OCI-LY3 (cell line): Measurements from ENCODE around the gene GKAP1.
"Not testable (repeated sequence)": the region's sequence is repeated elsewhere in the genome, so short reads cannot be mapped to it uniquely, and the experiment has no call there.

Source experiments
- H2AFZ ChIP-seq: fragments of 200-600, 300-600 bp; shearing (Covaris generic); 2 replicates; pipeline ENCODE4 v1.6.0; 2014; ENCODE audit warnings: antibody characterized with exemption, low read depth, low read length
- H3K27ac ChIP-seq: fragments of 200-600, 300-600 bp; sonication (generic); 2 replicates; pipeline ENCODE4 v1.5.1; 2014; ENCODE audit warnings: mild to moderate bottlenecking, low read length, moderate library complexity, mixed read lengths
- H3K27me3 ChIP-seq: fragments of 200-600, 300-600 bp; sonication (generic); 2 replicates; pipeline ENCODE4 v1.6.1; 2014; ENCODE audit warnings: low read depth, low read length, mixed read lengths
- H3K36me3 ChIP-seq: fragments of 200-600, 300-600 bp; sonication (generic); replicated peaks from 2 replicates; pipeline ENCODE3; 2014; ENCODE audit warnings: low read depth, low read length, mixed read lengths
- H3K4me1 ChIP-seq: fragments of 300-600, 200-600 bp; sonication (generic); 2 replicates; pipeline ENCODE4 v1.6.1; 2014; ENCODE audit warnings: low read length, mixed read lengths
- H3K4me2 ChIP-seq: fragments of 200-600, 300-600 bp; sonication (generic); 2 replicates; pipeline ENCODE4 v1.6.1; 2014; ENCODE audit warnings: low read length, mixed read lengths
- H3K4me3 ChIP-seq: fragments of 300-600, 200-600 bp; sonication (generic); 2 replicates; pipeline ENCODE4 v1.5.1; 2014; ENCODE audit warnings: antibody characterized with exemption, mild to moderate bottlenecking, low read length, moderate library complexity
- H3K79me2 ChIP-seq: fragments of 300-600, 200-600 bp; shearing (Covaris generic); 2 replicates; pipeline ENCODE4 v1.6.1; 2014; ENCODE audit warnings: mild to moderate bottlenecking, low read length, mixed read lengths
- H3K9ac ChIP-seq: fragments of 300-600, 200-600 bp; shearing (Covaris generic); 2 replicates; pipeline ENCODE4 v1.6.0; 2014; ENCODE audit warnings: mild to moderate bottlenecking, low read length, moderate library complexity
- H3K9me3 ChIP-seq: fragments of 200-600, 300-600 bp; shearing (Covaris generic); 2 replicates; pipeline ENCODE4 v1.6.1; 2014; ENCODE audit warnings: low read length, mixed read lengths; ENCODE audit not compliant: insufficient read depth
- H4K20me1 ChIP-seq: fragments of 200-600, 300-600 bp; sonication (generic); 2 replicates; pipeline ENCODE4 v1.6.1; 2016; ENCODE audit warnings: low read length, mixed read lengths; ENCODE audit not compliant: insufficient read depth
- CTCF ChIP-seq: fragments of 200-600, 300-600 bp; sonication (generic); IDR thresholded peaks from 2 replicates; pipeline ENCODE4 v1.5.1; 2014; ENCODE audit warnings: antibody characterized with exemption, low read length, low read depth

The GKAP1 gene

GRCh38 chr9:83817356-83818278 lies at the start of gene GKAP1:
TSS of gene GKAP1 (minus strand) at chr9:83817769. CDS start at chr9:83806517, 11,252 bp downstream.
- H3K27me3 ChIP-seq, result not testable (repeated sequence)

GRCh38 chr9:83849895-83850294 lies 32.3 kb upstream of the GKAP1 start:
- H3K9ac ChIP-seq, H3K4me2 ChIP-seq, H3K79me2 ChIP-seq, H2AFZ ChIP-seq, H3K27ac ChIP-seq, H4K20me1 ChIP-seq, H3K4me1 ChIP-seq, H3K27me3 ChIP-seq, H3K9me3 ChIP-seq, H3K4me3 ChIP-seq, H3K36me3 ChIP-seq: not testable (repeated sequence)

More at GRCh38 chr9:83817356-83818278, at the start of gene GKAP1:
- not testable (repeated sequence) for H3K9me3 ChIP-seq, H4K20me1 ChIP-seq, H3K4me1 ChIP-seq, H3K36me3 ChIP-seq, H3K79me2 ChIP-seq
- peak within 1 kb of the TSS; percentile 88 for H3K4me2 ChIP-seq
- H3K9ac ChIP-seq, result peak within 1 kb of the TSS; percentile 73
- peak within 1 kb of the TSS; percentile 40; the same call in 1 of the 2 replicates for H3K27ac ChIP-seq
- H2AFZ ChIP-seq, result peak within 1 kb of the TSS; percentile 58; the same call in 1 of the 2 replicates
- peak within 1 kb of the TSS; percentile 87 for H3K4me3 ChIP-seq

GRCh38 chr9:83837070-83837643 lies 19.6 kb upstream of the GKAP1 start:
- H3K9ac ChIP-seq, H3K9me3 ChIP-seq, H3K4me2 ChIP-seq, H2AFZ ChIP-seq, H3K4me3 ChIP-seq, H3K27me3 ChIP-seq, H3K79me2 ChIP-seq, H3K36me3 ChIP-seq, H4K20me1 ChIP-seq, H3K4me1 ChIP-seq, H3K27ac ChIP-seq: not testable (repeated sequence)
- TF ChIP-seq CTCF, result peak; percentile 26

GRCh38 chr9:83830426-83831071 lies 13.0 kb upstream of the GKAP1 start:
- H3K27me3 ChIP-seq, H3K4me2 ChIP-seq, H4K20me1 ChIP-seq, H3K27ac ChIP-seq, H3K4me1 ChIP-seq, H2AFZ ChIP-seq, H3K9me3 ChIP-seq, H3K9ac ChIP-seq, H3K79me2 ChIP-seq, H3K4me3 ChIP-seq, H3K36me3 ChIP-seq: not testable (repeated sequence)

- not testable (repeated sequence) for H3K9ac ChIP-seq, H3K4me3 ChIP-seq, H3K79me2 ChIP-seq, H3K36me3 ChIP-seq, H3K9me3 ChIP-seq, H2AFZ ChIP-seq, H3K27ac ChIP-seq, H3K4me1 ChIP-seq, H4K20me1 ChIP-seq, H3K4me2 ChIP-seq, H3K27me3 ChIP-seq
These were observed 7.5 kb upstream of the GKAP1 start for GRCh38 chr9:83824986-83825623.

GRCh38 chr9:83817011-83817355 lies 586 bp downstream of the GKAP1 start:
- not testable (repeated sequence) for H3K9me3 ChIP-seq, H3K4me1 ChIP-seq, H3K36me3 ChIP-seq, H3K27me3 ChIP-seq, H4K20me1 ChIP-seq, H3K79me2 ChIP-seq
- Histone ChIP-seq H3K9ac (peak overlapping the region; percentile 73), H3K4me3 (peak overlapping the region; percentile 87), H3K4me2 (peak overlapping the region; percentile 88), H3K27ac (peak overlapping the region; percentile 40; the same call in 1 of the 2 replicates), H2AFZ (peak overlapping the region; percentile 58; the same call in 1 of the 2 replicates)

- H3K9me3 ChIP-seq, H4K20me1 ChIP-seq, H3K9ac ChIP-seq, H3K4me1 ChIP-seq, H3K79me2 ChIP-seq, H3K36me3 ChIP-seq, H2AFZ ChIP-seq, H3K4me3 ChIP-seq, H3K27ac ChIP-seq, H3K4me2 ChIP-seq, H3K27me3 ChIP-seq: not testable (repeated sequence)
These were observed 2.4 kb downstream of the GKAP1 start for GRCh38 chr9:83815120-83815519.

GRCh38 chr9:83809213-83809612 lies 8.4 kb downstream of the GKAP1 start:
- H3K27me3 ChIP-seq, H3K4me2 ChIP-seq, H4K20me1 ChIP-seq, H3K9ac ChIP-seq, H3K36me3 ChIP-seq, H3K4me3 ChIP-seq, H3K4me1 ChIP-seq, H3K79me2 ChIP-seq, H2AFZ ChIP-seq, H3K9me3 ChIP-seq, H3K27ac ChIP-seq: not testable (repeated sequence)
